HG02981 (cell line): ENCODE measurements around the gene SPZ1.
"Not testable (repeated sequence)": the region's sequence is repeated elsewhere in the genome, so short reads cannot be mapped to it uniquely, and the experiment has no call there.

Experiments used
- ATAC-seq: cut with Tn5 transposase; IDR thresholded peaks from one replicate; pipeline ENCODE4 v1.9.1; 2021; ENCODE audit warnings: mild to moderate bottlenecking, moderate library complexity; ENCODE audit not compliant: unreplicated experiment

SPZ1 gene, protein sequence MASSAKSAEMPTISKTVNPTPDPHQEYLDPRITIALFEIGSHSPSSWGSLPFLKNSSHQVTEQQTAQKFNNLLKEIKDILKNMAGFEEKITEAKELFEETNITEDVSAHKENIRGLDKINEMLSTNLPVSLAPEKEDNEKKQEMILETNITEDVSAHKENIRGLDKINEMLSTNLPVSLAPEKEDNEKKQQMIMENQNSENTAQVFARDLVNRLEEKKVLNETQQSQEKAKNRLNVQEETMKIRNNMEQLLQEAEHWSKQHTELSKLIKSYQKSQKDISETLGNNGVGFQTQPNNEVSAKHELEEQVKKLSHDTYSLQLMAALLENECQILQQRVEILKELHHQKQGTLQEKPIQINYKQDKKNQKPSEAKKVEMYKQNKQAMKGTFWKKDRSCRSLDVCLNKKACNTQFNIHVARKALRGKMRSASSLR

DNA sequence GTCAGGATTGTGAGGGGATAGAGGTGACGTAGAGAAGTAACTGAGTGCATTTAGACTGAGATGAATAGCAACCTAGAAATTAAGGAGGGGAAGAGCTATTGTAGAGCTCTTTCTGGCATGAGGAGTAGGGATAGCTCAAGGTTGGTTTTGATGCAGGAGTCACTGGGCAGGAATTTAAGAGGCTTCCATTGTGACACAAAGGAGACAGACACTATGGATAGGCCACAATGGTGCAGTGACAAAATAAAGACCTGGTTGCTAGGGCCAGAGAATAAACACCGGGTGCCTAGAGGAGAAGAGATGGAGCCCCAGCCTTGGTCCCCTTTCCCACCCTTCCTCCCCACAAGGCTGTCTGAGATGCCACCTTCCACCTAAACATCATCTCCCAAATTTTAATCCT is at the start of gene SPZ1:
Gene SPZ1, plus strand, starts transcription at position 301 of the 400 bp plus-strand sequence. CDS start 214 bp downstream, outside the sequence.
- no peak for ATAC-seq

DNA sequence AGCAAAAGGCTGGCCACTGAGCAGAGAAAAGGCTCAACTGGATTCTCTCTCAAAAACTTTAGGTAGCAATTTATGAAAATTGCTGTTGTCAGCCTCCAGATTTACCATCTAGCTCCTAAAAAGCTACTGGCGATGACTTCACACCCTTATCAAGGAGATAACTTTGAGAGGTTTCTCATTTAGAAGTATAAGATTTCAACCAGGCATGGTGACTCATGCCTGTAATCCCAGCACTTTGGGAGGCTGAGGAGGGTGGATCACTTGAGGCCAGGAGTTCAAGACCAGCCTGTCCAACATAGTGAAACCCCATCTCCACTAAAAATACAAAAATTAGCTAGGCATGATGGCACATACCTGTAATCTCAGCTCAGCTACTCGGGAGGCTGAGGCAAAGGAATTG is 49.3 kb upstream of the SPZ1 start:
- not testable (repeated sequence) for ATAC-seq

DNA sequence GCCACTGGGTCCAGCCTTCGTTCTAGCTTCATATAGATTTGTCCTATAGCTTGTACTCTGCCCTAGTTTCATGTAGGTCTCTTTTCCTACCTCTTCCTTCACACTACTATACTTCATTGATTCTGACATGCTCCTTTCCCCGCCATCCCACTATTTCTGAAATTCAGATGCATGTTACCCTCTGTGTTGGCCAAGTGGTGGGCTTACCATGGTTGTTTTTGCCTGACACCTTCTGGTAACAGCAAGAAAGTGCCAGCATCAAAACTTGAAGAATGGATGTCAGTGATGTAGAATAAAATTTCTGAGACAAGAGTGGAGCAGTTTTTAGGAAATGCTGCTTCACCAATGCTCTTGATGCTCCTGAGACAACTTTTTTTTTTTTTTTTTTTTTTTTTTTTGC is 44.5 kb upstream of the SPZ1 start:
- no peak for ATAC-seq

DNA sequence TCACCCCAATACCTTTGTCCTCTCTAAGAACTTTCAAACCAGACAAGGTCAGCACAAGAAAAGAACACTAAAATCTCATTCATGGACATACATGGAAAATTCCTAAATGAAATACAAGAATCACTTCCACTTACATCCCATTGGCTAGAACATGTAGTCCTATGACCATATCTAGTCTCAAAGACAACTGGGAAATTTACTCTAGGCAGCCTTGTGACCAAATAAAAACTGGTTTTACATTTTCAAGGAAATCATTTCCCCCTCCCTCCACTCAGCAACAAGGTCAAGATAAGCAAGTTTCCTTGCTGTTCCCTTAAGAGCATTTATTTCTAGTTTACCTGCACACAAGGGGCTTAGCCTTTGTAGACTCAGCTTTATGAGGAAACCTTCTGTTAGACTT is 43.6 kb upstream of the SPZ1 start:
- ATAC-seq, result no peak

DNA sequence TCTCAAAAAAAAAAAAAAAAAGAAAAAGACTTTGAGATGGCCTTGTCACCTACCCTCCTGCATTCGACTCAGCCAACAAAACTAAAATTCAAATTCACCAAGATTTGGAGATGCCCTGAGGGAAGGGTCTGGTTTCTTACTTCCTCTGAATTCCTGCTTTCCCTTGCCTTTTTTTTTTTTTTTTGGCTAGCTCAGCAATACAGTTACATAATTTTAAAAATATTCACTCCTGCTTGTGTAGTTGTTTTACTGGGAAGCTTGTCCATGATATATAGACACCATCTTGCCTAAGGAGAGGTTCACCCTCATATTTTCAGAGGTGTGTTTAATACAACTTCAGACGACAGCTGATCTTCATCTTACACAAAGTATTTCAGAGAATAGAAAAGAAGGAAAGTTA is 42.6 kb upstream of the SPZ1 start:
- ATAC-seq, result no peak

DNA sequence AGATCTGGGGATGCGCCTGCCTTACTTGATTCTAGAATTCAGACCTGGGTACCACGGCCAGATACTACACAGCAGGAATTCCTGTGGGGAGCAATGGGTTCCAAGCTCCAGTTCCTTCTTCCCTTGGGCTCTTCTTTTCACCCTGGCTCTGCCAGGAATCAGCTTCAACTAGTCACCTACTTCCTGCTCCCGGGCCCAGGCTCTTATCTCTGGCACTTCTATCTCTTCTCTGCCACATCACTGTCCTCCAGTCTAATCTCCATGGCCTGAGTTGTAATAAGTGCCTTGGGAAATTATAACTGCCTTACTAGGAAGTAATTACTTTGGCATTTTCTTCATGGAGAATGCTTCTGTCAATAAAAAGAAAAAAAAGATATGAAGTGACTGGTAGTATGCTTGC is 37.7 kb upstream of the SPZ1 start:
- no peak for ATAC-seq

DNA sequence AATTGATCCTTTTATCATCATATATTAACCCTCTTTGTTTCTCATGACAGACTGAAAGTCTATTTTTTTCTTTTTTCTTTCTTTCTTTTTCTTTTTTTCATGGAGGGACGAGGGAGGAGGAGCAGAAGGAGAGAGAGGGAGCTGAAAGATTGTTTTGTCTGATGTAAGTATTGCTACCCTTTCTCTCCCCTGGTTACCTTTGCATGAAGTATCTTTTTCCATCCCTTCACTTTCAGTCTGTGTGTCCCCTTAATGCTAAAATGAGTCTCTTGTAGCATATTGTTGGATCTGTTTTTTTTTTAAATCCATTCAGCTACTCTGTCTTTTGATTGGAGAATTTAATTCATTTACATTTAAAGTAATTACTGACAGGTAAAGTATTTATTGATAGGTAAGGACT is 36.4 kb upstream of the SPZ1 start:
- no peak for ATAC-seq

DNA sequence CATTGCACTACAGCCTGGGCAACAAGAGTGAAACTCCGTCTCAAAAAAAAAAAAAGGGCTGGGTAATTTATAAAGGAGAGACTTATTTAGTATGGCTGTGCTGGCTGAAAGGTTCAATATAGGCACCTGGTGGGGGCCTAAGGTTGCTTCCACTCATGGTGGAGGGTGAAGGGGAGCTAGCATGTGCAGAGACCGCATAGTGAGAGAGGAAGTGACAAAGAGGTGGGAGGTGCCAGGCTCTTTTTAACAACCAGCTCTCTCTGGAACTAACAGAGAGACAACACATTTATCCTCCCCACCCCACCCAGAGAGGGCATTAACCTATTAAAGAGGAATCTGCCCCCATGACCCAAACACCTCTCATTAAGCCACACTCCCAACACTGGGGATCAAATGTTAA is 35.1 kb upstream of the SPZ1 start:
- no peak for ATAC-seq

DNA sequence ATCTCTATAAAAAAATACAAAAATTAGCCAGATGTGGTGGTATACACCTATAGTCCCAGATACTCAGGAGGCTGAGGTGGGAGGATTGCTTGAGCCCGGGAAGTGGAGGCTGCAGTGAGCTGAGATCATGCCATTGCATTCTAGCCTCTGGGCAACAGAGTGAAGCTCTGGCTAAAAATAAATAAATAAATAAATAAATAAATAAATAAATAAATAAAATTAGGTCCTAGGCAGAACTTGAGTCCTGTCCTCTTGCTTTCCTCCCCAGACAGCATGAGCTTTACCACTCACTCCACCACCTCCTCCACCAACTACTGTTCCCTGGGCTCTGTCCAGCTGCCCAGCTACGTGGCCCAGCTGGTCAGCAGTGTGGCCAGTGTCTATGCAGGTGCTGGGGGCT is 31.6 kb upstream of the SPZ1 start:
- ATAC-seq, result no peak

DNA sequence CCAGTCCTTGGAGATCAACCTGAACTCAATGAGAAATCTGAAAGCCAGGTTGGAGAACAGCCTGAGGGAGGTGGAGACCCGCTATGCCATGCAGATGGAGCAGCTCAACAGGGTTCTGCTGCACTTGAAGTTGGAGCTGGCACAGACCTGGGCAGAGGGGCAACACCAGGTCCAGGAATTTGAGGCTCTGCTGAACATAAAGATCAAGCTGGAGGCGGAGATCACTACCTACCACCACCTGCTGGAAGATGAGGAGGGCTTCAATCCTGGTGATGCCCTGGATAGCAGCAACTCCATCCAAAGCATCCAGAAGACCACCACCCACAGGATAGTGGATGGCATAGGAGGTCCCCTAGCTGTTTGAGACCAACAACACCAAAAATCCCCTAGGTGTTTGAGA is 30.5 kb upstream of the SPZ1 start:
- no peak for ATAC-seq

DNA sequence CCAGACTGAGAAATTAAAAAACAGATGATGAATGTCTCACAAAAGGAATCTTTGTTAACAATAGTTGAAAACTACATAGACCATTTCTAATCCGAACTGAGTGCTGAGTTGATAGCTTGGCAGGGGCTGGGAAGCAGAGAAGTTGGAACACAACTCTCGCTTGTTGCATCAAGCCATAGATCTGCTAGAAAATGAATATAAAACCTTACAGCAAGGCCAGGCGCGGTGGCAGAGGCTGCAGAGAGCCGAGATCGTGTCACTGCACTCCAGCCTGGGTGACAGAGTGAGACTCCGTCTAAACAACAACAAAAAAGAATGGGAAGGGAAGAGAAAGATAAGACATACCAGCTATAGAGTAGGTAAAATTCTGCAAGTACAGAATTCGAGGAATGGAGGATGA is 28.0 kb upstream of the SPZ1 start:
- ATAC-seq, result no peak

DNA sequence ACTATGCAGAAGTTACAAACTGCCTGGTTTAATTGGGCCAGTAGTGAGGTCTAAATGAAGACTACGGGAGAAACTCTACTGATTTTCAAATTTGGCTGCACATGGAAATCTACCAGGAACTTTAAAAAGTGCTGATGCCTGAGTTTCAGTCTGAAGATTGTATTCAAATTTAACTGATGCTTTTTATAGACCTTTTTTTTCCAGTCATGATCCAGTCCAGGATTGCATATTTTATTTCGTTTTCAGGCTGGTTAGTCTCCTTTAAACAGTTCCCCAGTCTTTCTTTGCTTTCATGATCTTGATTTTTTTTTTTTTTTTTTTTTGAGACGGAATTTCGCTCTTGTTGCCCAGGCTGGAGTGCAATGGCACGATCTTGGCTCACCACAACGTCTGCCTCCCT is 23.7 kb upstream of the SPZ1 start:
- no peak for ATAC-seq

DNA sequence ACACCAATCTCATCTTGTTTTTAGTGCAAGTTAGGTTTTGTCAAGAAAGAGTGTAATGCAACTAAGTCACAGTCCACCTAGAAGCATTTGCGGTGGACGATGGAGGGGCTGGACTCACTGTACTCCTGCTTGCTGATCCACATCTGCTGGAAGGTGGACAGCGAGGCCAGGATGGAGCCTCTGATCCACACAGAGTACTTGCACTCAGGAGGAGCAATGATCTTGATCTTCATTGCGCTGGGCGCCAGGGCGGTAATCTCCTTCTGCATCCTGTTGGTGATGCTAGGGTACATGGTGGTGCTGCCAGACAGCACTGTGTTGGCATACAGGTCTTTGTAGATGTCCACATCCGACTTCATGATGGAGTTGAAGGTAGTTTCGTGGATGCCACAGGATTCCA is 20.2 kb upstream of the SPZ1 start:
- no peak for ATAC-seq

DNA sequence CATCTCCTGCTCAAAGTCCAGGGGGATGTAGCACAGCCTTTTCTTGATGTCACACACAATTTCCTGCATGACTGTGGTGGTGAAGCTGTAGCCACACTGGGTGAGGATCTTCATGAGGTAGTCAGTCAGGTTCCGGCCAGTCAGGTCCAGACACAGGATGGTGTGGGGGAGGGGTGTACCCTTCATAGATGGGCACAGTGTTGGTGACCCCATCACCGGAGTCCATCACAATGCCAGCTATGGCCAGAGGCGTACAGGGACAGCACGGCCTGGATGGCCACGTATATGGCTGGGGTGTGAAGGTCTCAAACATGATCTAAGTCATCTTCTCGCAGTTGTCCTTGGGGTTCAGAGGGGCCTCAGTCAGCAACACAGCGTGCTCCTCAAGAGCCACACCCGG is 19.7 kb upstream of the SPZ1 start:
- ATAC-seq, result no peak

DNA sequence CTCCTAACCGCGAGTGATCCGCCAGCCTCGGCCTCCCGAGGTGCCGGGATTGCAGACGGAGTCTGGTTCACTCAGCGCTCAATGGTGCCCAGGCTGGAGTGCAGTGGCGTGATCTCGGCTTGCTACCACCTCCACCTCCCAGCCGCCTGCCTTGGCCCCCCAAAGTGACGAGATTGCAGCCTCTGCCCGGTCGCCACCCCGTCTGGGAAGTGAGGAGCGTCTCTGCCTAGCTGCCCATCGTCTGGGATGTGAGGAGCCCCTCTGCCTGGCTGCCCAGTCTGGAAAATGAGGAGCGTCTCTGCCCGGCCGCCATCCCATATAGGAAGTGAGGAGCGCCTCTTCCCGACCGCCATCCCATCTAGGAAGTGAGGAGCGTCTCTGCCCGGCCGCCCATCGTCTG is 19.0 kb upstream of the SPZ1 start:
- not testable (repeated sequence) for ATAC-seq

DNA sequence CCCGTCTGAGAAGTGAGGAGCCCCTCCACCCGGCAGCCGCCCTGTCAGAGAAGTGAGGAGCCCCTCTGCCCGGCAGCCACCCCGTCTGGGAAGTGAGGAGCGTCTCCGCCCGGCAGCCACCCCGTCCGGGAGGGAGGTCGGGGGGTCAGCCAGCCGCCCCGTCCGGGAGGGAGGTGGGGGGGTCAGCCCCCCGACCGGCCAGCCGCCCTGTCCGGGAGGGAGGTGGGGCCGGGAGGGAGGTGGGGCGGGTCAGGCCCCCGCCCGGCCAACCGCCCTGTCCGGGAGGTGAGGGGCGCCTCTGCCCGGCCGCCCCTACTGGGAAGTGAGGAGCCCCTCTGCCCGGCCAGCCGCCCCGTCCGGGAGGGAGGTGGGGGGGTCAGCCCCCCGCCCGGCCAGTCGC is 18.5 kb upstream of the SPZ1 start:
- ATAC-seq, result not testable (repeated sequence)

DNA sequence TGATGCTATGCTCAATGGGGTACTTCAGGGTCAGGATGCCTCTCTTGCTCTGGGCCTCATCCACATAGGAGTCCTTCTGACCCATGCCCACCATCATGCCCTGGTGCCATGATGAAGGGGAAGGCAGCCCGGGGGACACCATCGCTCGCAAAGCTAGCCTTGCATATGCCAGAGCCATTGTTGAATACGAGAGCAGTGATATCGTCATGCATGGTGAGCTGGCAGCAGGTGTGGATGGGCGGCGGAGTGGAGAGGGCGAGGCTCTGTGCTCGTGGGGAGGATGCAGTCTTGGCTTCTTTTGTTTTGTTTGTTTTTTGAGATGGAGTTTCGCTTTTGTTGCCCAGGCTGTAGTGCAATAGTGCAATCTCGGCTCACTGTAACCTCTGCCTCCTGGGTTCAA is 17.2 kb upstream of the SPZ1 start:
- no peak for ATAC-seq

DNA sequence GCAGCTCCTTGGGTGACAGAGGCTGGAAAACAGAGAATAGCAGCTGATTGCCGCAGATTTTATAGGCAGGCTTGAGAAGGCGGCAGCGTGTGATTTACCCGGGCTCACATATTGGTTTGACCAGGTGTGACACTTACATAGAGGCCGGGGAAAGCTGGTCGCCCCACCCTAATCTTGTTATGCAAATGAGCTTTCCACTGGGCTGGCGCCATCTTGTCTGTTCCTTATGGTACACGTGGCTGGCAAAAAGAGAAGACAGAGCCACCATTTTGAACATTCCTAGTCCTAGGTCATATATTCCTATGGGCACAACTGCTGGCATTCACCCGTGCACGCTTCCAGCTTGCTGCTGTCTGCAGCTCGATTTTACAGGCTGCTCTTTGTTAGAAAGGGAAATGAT is 11.3 kb upstream of the SPZ1 start:
- ATAC-seq, result no peak

DNA sequence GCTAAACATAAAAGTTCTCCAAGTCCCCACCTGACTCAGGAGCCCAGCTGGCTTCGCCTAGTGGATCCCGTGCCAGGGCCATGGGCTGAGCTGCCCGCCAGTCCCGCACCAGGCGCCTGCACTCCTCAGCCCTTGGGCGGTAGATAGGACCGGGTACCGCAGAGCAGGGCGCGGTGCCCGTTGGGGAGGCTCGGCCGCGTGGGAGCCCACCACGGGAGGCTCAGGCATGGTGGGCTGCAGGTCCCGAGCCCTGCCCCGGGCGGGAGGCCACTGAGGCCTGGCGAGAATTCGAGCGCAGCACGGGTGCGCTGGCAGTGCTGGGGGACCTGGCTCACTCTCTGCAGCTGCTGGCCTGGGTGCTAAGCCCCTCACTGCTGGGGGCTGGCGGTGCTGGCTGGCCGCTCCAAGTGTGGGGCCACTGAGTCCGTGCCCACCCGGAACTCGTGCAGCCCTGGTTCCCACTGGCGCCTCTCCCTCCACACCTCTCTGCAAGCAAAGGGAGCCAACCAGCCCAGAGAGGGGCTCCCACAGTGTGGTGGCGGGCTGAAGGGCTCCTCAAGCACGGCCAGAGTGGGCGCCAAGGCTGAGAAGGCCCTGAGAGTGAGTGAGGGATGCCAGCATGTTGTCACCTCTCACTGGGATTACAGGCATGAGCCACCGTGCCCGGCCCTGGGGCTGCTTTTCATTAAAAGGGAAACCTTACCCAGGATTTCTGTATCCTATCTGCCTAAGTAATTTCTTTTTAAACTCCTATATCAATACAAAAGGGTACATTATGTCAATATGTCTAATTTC is 9.7 kb upstream of the SPZ1 start:
- ATAC-seq, result no peak

DNA sequence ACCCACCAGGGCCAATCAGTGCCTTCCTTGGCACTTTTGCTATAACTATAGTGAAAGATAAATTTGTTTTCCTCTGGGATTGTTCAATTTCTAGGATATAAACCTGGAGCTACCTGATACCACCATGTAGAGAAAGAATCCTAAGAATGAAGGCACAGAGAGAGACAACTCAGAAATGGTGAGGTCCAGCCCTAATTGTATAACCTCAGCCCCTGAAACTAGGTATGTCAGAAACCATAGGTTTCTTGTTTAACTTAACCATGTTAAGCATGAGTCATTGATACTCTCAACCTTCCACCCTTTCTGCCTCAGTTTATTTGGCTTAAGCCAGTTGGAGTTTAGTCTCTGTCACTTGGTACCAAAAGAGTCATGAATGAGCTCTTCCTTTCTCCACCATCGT is 4.6 kb upstream of the SPZ1 start:
- no peak for ATAC-seq

DNA sequence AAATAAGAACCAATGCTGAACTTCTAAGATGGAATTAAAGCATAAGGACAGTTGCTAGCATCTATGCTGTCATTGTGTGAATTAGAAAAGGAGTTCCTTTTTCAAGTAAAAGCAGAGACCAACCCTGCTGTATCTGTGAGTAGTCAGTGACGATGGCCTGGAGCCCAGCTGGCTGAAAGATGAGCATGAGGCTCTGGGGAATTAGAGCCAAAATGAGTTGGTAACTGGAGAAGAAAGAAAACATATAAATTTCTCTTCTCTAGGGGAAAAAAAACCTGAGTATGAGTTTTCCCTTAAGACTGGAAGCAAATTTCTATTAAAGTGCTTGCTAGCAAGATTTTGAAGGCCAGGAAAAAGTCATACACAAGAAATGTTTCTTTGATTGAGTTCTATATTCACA is 1.6 kb upstream of the SPZ1 start:
- ATAC-seq, result no peak

DNA sequence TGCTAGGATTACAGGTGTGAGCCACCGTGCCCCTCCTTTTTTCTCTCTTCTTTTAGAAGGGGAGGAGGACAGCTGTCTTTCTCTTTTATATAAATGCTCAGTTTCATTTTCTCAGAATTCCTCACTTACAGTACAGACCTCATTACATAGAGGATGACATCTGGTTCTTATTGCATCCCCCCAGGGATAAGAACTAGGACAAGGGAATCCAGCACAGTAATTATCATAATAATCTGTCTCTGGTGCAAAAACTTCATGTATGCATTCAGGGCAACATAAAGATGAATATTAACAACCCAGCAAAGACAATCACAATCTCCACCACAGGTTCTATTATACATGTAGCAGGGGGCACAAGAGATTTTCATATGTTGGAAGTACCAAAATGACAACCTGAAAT is 5.1 kb downstream of the SPZ1 start:
- no peak for ATAC-seq
